IMR-90 (cell line): ENCODE measurements around the gene TBCE. TPM values are rescaled to one million over a fixed set of nuclear protein-coding genes. Genes with fewer than 3 reads are reported as not detected.
A peak's percentile ranks its signal among the peaks of the same experiment; 100 is the strongest.

ENCODE experiments used
- ATAC-seq: fragments of 200-7000 bp; cut with Tn5 transposase; 2 replicates; pipeline ENCODE4 v1.9.1; 2020; ENCODE audit warnings: low read depth, mild to moderate bottlenecking, moderate library complexity
- BruUV-seq: library from RNA; stranded (reverse); fragments of 400-500 nt; replicated peaks from 2 replicates; lab custom pipeline; 2021; lab: Mats Ljungman, UMichigan
- CTCF ChIA-PET: fragments of 300-600 bp; formaldehyde crosslinking; extraction: SDS; loops from one replicate; lab custom pipeline; 2021; ENCODE audit warnings: antibody characterized with exemption; lab: Yijun Ruan, JAX
- POLR2A ChIA-PET: fragments of 300-600 bp; sonication (Branson Sonifier 250); formaldehyde crosslinking; loops from one replicate; lab custom pipeline; 2022; ENCODE audit warnings: antibody characterized with exemption; ENCODE audit not compliant: unreplicated experiment; lab: Charles Lee
- DNase-seq: peaks from one replicate; pipeline ENCODE4 v3.0.0; 2013
- H2AFZ ChIP-seq: replicated peaks from 2 replicates; pipeline ENCODE3; 2013; ENCODE audit warnings: low read length, mild to moderate bottlenecking; ENCODE audit not compliant: poor library complexity
- H2AK5ac ChIP-seq: 2 replicates; pipeline ENCODE4 v1.6.1; 2013; ENCODE audit warnings: low read depth, low read length, inconsistent platforms
- H2AK9ac ChIP-seq: replicated peaks from 2 replicates; pipeline ENCODE3; 2013; ENCODE audit warnings: mild to moderate bottlenecking, low read depth, low read length, moderate library complexity; ENCODE audit not compliant: poor library complexity
- H2BK120ac ChIP-seq: 2 replicates; pipeline ENCODE4 v1.6.1; 2013; ENCODE audit warnings: low read depth, low read length, inconsistent platforms
- H2BK15ac ChIP-seq: 3 replicates; pipeline ENCODE4 v1.6.1; 2013; ENCODE audit warnings: low read depth, low read length, inconsistent platforms
- H2BK20ac ChIP-seq: 2 replicates; pipeline ENCODE4 v1.6.1; 2013; ENCODE audit warnings: low read depth, mild to moderate bottlenecking, inconsistent platforms, low read length, moderate library complexity
- H2BK5ac ChIP-seq: 2 replicates; pipeline ENCODE4 v1.6.1; 2013; ENCODE audit warnings: mild to moderate bottlenecking, low read depth, low read length, inconsistent platforms; ENCODE audit not compliant: poor library complexity, severe bottlenecking
- H3K14ac ChIP-seq: replicated peaks from 2 replicates; pipeline ENCODE4 v1.6.1; 2013; ENCODE audit warnings: low read depth, low read length, inconsistent platforms
- H3K18ac ChIP-seq: 2 replicates; pipeline ENCODE4 v1.6.1; 2013; ENCODE audit warnings: low read depth, low read length, control low read depth
- H3K23ac ChIP-seq: 2 replicates; pipeline ENCODE4 v1.6.1; 2013; ENCODE audit warnings: low read depth, low read length, inconsistent platforms
- H3K27ac ChIP-seq: 2 replicates; pipeline ENCODE4 v1.5.1; 2013; ENCODE audit warnings: mild to moderate bottlenecking, control low read depth, low read length; ENCODE audit not compliant: insufficient read depth
- H3K27me3 ChIP-seq: 2 replicates; pipeline ENCODE4 v1.6.1; 2013; ENCODE audit warnings: low read length; ENCODE audit not compliant: control insufficient read depth, insufficient read depth
- H3K36me3 ChIP-seq: 2 replicates; pipeline ENCODE4 v1.6.1; 2013; ENCODE audit warnings: low read length, mixed read lengths; ENCODE audit not compliant: control insufficient read depth, insufficient read depth
- H3K4ac ChIP-seq: 2 replicates; pipeline ENCODE4 v1.6.1; 2013; ENCODE audit warnings: low read depth, low read length, inconsistent platforms
- H3K4me1 ChIP-seq: 2 replicates; pipeline ENCODE4 v1.6.1; 2013; ENCODE audit warnings: low read length, mixed read lengths; ENCODE audit not compliant: control insufficient read depth, insufficient read depth
- H3K4me2 ChIP-seq: 2 replicates; pipeline ENCODE4 v1.6.1; 2013; ENCODE audit warnings: low read depth, mild to moderate bottlenecking, control low read depth, low read length, moderate library complexity
- H3K4me3 ChIP-seq: 2 replicates; pipeline ENCODE4 v1.5.1; 2013; ENCODE audit warnings: low read depth, mild to moderate bottlenecking, control low read depth, low read length, moderate library complexity; ENCODE audit not compliant: insufficient read depth
- H3K56ac ChIP-seq: 2 replicates; pipeline ENCODE4 v1.6.1; 2013; ENCODE audit warnings: low read length, inconsistent platforms; ENCODE audit not compliant: insufficient read depth; ENCODE audit errors: extremely low read depth
- H3K79me1 ChIP-seq, 2 experiments: 2 replicates each; pipeline ENCODE4 v1.6.1; 2013; ENCODE audit warnings: low read length in 2 of 2, inconsistent platforms in 1 of 2, low read depth in 1 of 2
- H3K9ac ChIP-seq: 2 replicates; pipeline ENCODE4 v1.6.1; 2013; ENCODE audit warnings: low read depth, low read length, control low read depth
- H3K9me1 ChIP-seq: 2 replicates; pipeline ENCODE4 v1.6.1; 2013; ENCODE audit warnings: low read length, inconsistent platforms; ENCODE audit not compliant: insufficient read depth
- H3K9me3 ChIP-seq: 2 replicates; pipeline ENCODE4 v1.6.1; 2013; ENCODE audit warnings: low read length; ENCODE audit not compliant: control insufficient read depth, insufficient read depth
- H4K20me1 ChIP-seq: 2 replicates; pipeline ENCODE4 v1.6.1; 2013; ENCODE audit warnings: low read length, inconsistent platforms; ENCODE audit not compliant: insufficient read depth
- H4K5ac ChIP-seq: 2 replicates; pipeline ENCODE4 v1.6.1; 2013; ENCODE audit warnings: mild to moderate bottlenecking, low read depth, low read length, control low read depth
- H4K8ac ChIP-seq, 2 experiments: 2 replicates each; pipeline ENCODE4 v1.6.1; 2013; ENCODE audit warnings: low read depth in 2 of 2, low read length in 2 of 2, control low read depth in 1 of 2, inconsistent platforms in 1 of 2
- H4K91ac ChIP-seq: 2 replicates; pipeline ENCODE4 v1.6.1; 2013; ENCODE audit warnings: low read depth, low read length, inconsistent platforms; ENCODE audit not compliant: insufficient read depth
- BHLHE40 ChIP-seq: fragments of 150-350 bp; IDR thresholded peaks from 2 replicates; pipeline ENCODE4 v1.6.1; 2016; ENCODE audit warnings: mild to moderate bottlenecking, low read depth, low read length
- CEBPB ChIP-seq: IDR thresholded peaks from 2 replicates; pipeline ENCODE4 v1.6.1; 2012; ENCODE audit warnings: low read depth, low read length, improper control_type of control experiment
- CHD1 ChIP-seq: IDR thresholded peaks from 2 replicates; pipeline ENCODE4 v1.6.1; 2012; ENCODE audit warnings: low read depth, low read length, improper control_type of control experiment
- FOS ChIP-seq: fragments of 150-350 bp; IDR thresholded peaks from 2 replicates; pipeline ENCODE4 v1.6.1; 2016; ENCODE audit warnings: low read depth, low read length
- MAFK ChIP-seq: IDR thresholded peaks from 2 replicates; pipeline ENCODE4 v1.6.1; 2012; ENCODE audit warnings: low read depth, low read length, improper control_type of control experiment
- MAZ ChIP-seq: IDR thresholded peaks from 2 replicates; pipeline ENCODE4 v1.6.1; 2012; ENCODE audit warnings: low read depth, mild to moderate bottlenecking, low read length, improper control_type of control experiment, moderate library complexity, borderline replicate concordance
- MXI1 ChIP-seq: IDR thresholded peaks from 2 replicates; pipeline ENCODE4 v1.6.1; 2012; ENCODE audit warnings: low read depth, mild to moderate bottlenecking, low read length, moderate library complexity, borderline replicate concordance
- NFE2L2 ChIP-seq: fragments of 150-350 bp; IDR thresholded peaks from 2 replicates; pipeline ENCODE4 v1.6.1; 2016; ENCODE audit warnings: low read depth, mild to moderate bottlenecking, low read length
- POLR2A ChIP-seq: IDR thresholded peaks from 2 replicates; pipeline ENCODE4 v1.6.1; 2012; ENCODE audit warnings: mild to moderate bottlenecking, low read depth, low read length
- RAD21 ChIP-seq: IDR thresholded peaks from 2 replicates; pipeline ENCODE4 v1.6.1; 2012; ENCODE audit warnings: low read length, improper control_type of control experiment
- RCOR1 ChIP-seq: IDR thresholded peaks from 2 replicates; pipeline ENCODE4 v1.6.1; 2012; ENCODE audit warnings: mild to moderate bottlenecking, low read length, improper control_type of control experiment; ENCODE audit not compliant: insufficient replicate concordance
- RFX5 ChIP-seq: IDR thresholded peaks from 2 replicates; pipeline ENCODE4 v1.8.0; 2012; ENCODE audit warnings: low read depth, mild to moderate bottlenecking, low read length, moderate library complexity
- SMC3 ChIP-seq: fragments of 150-350 bp; IDR thresholded peaks from 2 replicates; pipeline ENCODE4 v1.6.1; 2016; ENCODE audit warnings: low read depth, mild to moderate bottlenecking, antibody characterized with exemption, low read length, moderate library complexity
- WGBS, 2 experiments: methylation state at CpG; one replicate each; pipeline versions ENCODE4 v1.1.5 to v1.1.7; 2013; ENCODE audit warnings: missing lambda C conversion rate in 2 of 2; ENCODE audit not compliant: insufficient read length in 1 of 2; ENCODE audit errors: extremely low coverage in 2 of 2; 5-methylcytosine and 5-hydroxymethylcytosine counted together
- dilution Hi-C: fragments of 300-500 bp; cut with HindIII; formaldehyde crosslinking; loops from one replicate; pipeline ENCODE4 v1.14.3; 2018; ENCODE audit warnings: low sequenced_read_pairs; ENCODE audit not compliant: unreplicated experiment
- in situ Hi-C: fragments of 300-500 bp; cut with MboI; formaldehyde crosslinking; loops from 3 replicates; pipeline ENCODE4 v1.14.3; 2019; ENCODE audit warnings: low sequenced_read_pairs, inconsistent platforms, mixed read lengths
- intact Hi-C: fragments of 100-400 bp; cut with micrococcal nuclease; formaldehyde crosslinking; loops from 2 replicates; pipeline ENCODE4 v1.10.0; 2022
- polyA plus RNA-seq, 3 experiments: library from polyadenylated mRNA; depleted of rRNA; stranded (reverse); fragments of >200 nt; gene quantifications; 2 replicates each; pipeline ENCODE4 v1.2.3, GENCODE V29; 2012; ENCODE audit warnings: low replicate concordance in 1 of 3
- total RNA-seq: library from RNA; depleted of rRNA; stranded (reverse); fragments of >200 nt; gene quantifications from 2 replicates; pipeline ENCODE4 v1.2.3, GENCODE V29; 2012
- TF ChIP-seq, protein P1 (sequence below): fragments of 150-350 bp; IDR thresholded peaks from 2 replicates; pipeline ENCODE4 v1.6.1; 2016; ENCODE audit warnings: low read depth, mild to moderate bottlenecking, low read length, moderate library complexity, borderline replicate concordance
- TF ChIP-seq, protein P2 (sequence below): fragments of 150-350 bp; IDR thresholded peaks from 2 replicates; pipeline ENCODE4 v1.6.1; 2017; ENCODE audit warnings: mild to moderate bottlenecking, antibody characterized with exemption, low read length, low read depth
- TF ChIP-seq, protein P3 (sequence below): conservative IDR thresholded peaks from 2 replicates; pipeline ENCODE4 v1.5.1; 2012; ENCODE audit warnings: mild to moderate bottlenecking, low read depth, low read length, improper control_type of control experiment

TBCE gene
- total and polyA plus RNA-seq, 2 of the 4 experiments (the other 2 are of a cell fraction) = 25.3 to 26.7 TPM

DNA sequence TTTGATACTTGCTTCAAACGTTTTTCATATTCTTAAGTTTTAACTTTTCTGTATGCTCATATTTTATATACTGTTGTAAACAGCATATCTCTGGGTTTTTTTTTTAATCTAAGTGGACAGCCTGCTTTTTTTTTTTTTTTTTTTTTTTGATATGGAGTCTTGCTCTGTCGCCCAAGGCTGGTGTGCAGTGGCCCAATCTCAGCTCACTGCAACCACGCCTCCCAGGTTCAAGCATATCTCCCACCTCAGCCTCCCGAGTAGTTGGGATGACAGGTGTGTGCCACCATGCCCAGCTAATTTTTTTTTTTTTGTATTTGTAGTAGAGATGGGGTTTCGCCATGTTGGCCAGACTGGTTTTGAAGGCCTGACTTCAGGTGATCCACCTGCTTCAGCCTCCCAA, 1.2 kb downstream of the TBCE start:
- Histone ChIP-seq H3K4me2 (peak overlapping the region; percentile 84; the same call in 1 of the 2 replicates), H3K23ac (no peak overlapping the region), H3K4me3 (peak overlapping the region; percentile 25; the same call in 1 of the 2 replicates), H4K20me1 (no peaks in the 10 kb centered on the region), H2BK20ac (no peak overlapping the region), H3K4ac (no peak overlapping the region), H2BK5ac (no peak overlapping the region), H2BK120ac (no peak overlapping the region), H3K27ac (no peak overlapping the region), H4K8ac (no peak overlapping the region), H3K4me1 (0 out of 2 replicates have a peak, but pooled peaks cover 2% of the 10 kb centered on the region), H2AK9ac (no peak overlapping the region), H3K14ac (no peak overlapping the region), H3K36me3 (peaks cover 1% of the 10 kb centered on the region; the same call in 1 of the 2 replicates), H3K9me3 (no peaks in the 10 kb centered on the region), H3K27me3 (no peaks in the 10 kb centered on the region), H2AK5ac (no peak overlapping the region), H4K5ac (no peak overlapping the region), H3K9ac (no peak overlapping the region), H4K91ac (no peak overlapping the region), H3K56ac (no peak overlapping the region), H2AFZ (no peak overlapping the region), H3K18ac (no peak overlapping the region), H3K9me1 (no peaks in the 10 kb centered on the region), H2BK15ac (no peak overlapping the region), H3K79me1 (peaks cover 24 to 31% of the 10 kb centered on the region in 2 experiments)
- intact Hi-C loops (no loop called here), in situ Hi-C loops (no loop called here), dilution Hi-C loops (no loop called here)
- BruUV-seq = no TSS peak
- ATAC-seq (no peak), DNase-seq (no peak)
- TF ChIP-seq POLR2A (no peak), FOS (no peak), MAFK (no peak), RCOR1 (no peak), BHLHE40 (no peak), SMC3 (no peak), RFX5 (no peak), MAZ (no peak), MXI1 (no peak), RAD21 (no peak), CEBPB (no peak), CHD1 (no peak), NFE2L2 (no peak)
- TF ChIP-seq, protein P1, sequence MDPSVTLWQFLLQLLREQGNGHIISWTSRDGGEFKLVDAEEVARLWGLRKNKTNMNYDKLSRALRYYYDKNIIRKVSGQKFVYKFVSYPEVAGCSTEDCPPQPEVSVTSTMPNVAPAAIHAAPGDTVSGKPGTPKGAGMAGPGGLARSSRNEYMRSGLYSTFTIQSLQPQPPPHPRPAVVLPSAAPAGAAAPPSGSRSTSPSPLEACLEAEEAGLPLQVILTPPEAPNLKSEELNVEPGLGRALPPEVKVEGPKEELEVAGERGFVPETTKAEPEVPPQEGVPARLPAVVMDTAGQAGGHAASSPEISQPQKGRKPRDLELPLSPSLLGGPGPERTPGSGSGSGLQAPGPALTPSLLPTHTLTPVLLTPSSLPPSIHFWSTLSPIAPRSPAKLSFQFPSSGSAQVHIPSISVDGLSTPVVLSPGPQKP = no peak
- TF ChIP-seq, protein P2, sequence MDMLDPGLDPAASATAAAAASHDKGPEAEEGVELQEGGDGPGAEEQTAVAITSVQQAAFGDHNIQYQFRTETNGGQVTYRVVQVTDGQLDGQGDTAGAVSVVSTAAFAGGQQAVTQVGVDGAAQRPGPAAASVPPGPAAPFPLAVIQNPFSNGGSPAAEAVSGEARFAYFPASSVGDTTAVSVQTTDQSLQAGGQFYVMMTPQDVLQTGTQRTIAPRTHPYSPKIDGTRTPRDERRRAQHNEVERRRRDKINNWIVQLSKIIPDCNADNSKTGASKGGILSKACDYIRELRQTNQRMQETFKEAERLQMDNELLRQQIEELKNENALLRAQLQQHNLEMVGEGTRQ = no peak
- TF ChIP-seq, protein P3, sequence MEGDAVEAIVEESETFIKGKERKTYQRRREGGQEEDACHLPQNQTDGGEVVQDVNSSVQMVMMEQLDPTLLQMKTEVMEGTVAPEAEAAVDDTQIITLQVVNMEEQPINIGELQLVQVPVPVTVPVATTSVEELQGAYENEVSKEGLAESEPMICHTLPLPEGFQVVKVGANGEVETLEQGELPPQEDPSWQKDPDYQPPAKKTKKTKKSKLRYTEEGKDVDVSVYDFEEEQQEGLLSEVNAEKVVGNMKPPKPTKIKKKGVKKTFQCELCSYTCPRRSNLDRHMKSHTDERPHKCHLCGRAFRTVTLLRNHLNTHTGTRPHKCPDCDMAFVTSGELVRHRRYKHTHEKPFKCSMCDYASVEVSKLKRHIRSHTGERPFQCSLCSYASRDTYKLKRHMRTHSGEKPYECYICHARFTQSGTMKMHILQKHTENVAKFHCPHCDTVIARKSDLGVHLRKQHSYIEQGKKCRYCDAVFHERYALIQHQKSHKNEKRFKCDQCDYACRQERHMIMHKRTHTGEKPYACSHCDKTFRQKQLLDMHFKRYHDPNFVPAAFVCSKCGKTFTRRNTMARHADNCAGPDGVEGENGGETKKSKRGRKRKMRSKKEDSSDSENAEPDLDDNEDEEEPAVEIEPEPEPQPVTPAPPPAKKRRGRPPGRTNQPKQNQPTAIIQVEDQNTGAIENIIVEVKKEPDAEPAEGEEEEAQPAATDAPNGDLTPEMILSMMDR = no peak
- no CpG with 5 or more reads among the region's 5 CpGs for WGBS, 2 experiments
- POLR2A ChIA-PET = no interaction called here
- CTCF ChIA-PET = no interaction called here
